ENCODE data around the gene B3GALT6.

DNA sequence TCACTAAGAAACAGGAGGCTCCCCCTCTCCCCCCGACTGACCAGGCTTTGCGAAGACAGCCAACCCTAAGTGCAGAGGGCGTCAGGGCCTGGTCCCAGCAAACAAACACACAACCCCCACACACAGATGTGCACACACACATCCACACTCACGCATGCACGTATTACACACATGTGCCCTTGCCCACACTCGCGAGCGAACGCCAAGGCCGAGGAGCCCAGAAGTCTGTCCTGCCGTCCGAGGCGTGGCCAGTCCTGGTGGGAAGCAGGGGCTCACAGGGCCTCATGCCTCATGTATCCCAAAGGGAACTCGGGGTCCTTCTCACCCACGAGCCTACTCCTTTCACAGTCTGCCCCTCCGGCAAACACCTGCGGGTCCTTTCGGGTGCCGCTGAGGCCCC lies 2.3 kb upstream of the B3GALT6 start:
- no peak for TF ChIP-seq ZNF214 (tag by site-specific recombination; IDR thresholded peaks at IDR 0.05; ENCODE audit: borderline replicate concordance)
- no peak for TF ChIP-seq ZBTB8A (tag by site-specific recombination; IDR thresholded peaks at IDR 0.05)
- no peak for TF ChIP-seq ZNF239 (tag by site-specific recombination; IDR thresholded peaks at IDR 0.05)
- no peak for TF ChIP-seq BCL11A (tag by site-specific recombination; IDR thresholded peaks at IDR 0.05; ENCODE audit: low read depth)
- TF ChIP-seq, protein P1, sequence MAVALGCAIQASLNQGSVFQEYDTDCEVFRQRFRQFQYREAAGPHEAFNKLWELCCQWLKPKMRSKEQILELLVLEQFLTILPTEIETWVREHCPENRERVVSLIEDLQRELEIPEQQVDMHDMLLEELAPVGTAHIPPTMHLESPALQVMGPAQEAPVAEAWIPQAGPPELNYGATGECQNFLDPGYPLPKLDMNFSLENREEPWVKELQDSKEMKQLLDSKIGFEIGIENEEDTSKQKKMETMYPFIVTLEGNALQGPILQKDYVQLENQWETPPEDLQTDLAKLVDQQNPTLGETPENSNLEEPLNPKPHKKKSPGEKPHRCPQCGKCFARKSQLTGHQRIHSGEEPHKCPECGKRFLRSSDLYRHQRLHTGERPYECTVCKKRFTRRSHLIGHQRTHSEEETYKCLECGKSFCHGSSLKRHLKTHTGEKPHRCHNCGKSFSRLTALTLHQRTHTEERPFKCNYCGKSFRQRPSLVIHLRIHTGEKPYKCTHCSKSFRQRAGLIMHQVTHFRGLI (tag by site-specific recombination; IDR thresholded peaks at IDR 0.05), result no peak
- no peak for TF ChIP-seq ZNF610 (tag by site-specific recombination; IDR thresholded peaks at IDR 0.05; ENCODE audit: borderline replicate concordance)
- TF ChIP-seq TCF7L2 (IDR thresholded peaks at IDR 0.05; ENCODE audit: borderline replicate concordance, low read depth, low read length), result no peak
- TF ChIP-seq, protein P2, sequence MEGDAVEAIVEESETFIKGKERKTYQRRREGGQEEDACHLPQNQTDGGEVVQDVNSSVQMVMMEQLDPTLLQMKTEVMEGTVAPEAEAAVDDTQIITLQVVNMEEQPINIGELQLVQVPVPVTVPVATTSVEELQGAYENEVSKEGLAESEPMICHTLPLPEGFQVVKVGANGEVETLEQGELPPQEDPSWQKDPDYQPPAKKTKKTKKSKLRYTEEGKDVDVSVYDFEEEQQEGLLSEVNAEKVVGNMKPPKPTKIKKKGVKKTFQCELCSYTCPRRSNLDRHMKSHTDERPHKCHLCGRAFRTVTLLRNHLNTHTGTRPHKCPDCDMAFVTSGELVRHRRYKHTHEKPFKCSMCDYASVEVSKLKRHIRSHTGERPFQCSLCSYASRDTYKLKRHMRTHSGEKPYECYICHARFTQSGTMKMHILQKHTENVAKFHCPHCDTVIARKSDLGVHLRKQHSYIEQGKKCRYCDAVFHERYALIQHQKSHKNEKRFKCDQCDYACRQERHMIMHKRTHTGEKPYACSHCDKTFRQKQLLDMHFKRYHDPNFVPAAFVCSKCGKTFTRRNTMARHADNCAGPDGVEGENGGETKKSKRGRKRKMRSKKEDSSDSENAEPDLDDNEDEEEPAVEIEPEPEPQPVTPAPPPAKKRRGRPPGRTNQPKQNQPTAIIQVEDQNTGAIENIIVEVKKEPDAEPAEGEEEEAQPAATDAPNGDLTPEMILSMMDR (tag by site-specific recombination; IDR thresholded peaks at IDR 0.05), result no peak
- no peak for TF ChIP-seq ZNF155 (tag by site-specific recombination; IDR thresholded peaks at IDR 0.05)
- no peak for TF ChIP-seq YY1 (tag by site-specific recombination; IDR thresholded peaks at IDR 0.05)
- no peak for TF ChIP-seq ZNF670 (tag by site-specific recombination; IDR thresholded peaks at IDR 0.05; ENCODE audit: low read depth)
- TF ChIP-seq, protein P3, sequence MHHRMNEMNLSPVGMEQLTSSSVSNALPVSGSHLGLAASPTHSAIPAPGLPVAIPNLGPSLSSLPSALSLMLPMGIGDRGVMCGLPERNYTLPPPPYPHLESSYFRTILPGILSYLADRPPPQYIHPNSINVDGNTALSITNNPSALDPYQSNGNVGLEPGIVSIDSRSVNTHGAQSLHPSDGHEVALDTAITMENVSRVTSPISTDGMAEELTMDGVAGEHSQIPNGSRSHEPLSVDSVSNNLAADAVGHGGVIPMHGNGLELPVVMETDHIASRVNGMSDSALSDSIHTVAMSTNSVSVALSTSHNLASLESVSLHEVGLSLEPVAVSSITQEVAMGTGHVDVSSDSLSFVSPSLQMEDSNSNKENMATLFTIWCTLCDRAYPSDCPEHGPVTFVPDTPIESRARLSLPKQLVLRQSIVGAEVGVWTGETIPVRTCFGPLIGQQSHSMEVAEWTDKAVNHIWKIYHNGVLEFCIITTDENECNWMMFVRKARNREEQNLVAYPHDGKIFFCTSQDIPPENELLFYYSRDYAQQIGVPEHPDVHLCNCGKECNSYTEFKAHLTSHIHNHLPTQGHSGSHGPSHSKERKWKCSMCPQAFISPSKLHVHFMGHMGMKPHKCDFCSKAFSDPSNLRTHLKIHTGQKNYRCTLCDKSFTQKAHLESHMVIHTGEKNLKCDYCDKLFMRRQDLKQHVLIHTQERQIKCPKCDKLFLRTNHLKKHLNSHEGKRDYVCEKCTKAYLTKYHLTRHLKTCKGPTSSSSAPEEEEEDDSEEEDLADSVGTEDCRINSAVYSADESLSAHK (tag by site-specific recombination; IDR thresholded peaks at IDR 0.05), result no peak
- TF ChIP-seq, protein P4, sequence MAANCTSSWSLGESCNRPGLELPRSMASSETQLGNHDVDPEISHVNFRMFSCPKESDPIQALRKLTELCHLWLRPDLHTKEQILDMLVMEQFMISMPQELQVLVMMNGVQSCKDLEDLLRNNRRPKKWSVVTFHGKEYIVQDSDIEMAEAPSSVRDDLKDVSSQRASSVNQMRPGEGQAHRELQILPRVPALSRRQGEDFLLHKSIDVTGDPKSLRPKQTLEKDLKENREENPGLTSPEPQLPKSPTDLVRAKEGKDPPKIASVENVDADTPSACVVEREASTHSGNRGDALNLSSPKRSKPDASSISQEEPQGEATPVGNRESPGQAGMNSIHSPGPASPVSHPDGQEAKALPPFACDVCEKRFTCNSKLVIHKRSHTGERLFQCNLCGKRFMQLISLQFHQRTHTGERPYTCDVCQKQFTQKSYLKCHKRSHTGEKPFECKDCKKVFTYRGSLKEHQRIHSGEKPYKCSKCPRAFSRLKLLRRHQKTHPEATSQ (tag by site-specific recombination; IDR thresholded peaks at IDR 0.05), result no peak
